PC-3 (cell line): Measurements from ENCODE around the gene NEU2. TPM values are rescaled to one million over a fixed set of nuclear protein-coding genes. Genes with fewer than 3 reads are reported as not detected.

Experiments used
- ATAC-seq: fragments of 200-7000 bp; cut with Tn5 transposase; 2 replicates; pipeline ENCODE4 v1.9.1; 2020; ENCODE audit warnings: mild to moderate bottlenecking, moderate library complexity
- BruUV-seq: library from RNA; stranded (reverse); fragments of 400-500 nt; replicated peaks from 2 replicates; lab custom pipeline; 2021; lab: Mats Ljungman, UMichigan
- CTCF ChIA-PET: fragments of 300-600 bp; sonication (Branson Sonifier 250); formaldehyde crosslinking; loops from one replicate; lab custom pipeline; 2022; ENCODE audit warnings: antibody characterized with exemption; lab: Charles Lee
- POLR2A ChIA-PET: fragments of 300-600 bp; sonication (Branson Sonifier 250); formaldehyde crosslinking; loops from one replicate; lab custom pipeline; 2022; ENCODE audit warnings: antibody characterized with exemption; ENCODE audit not compliant: unreplicated experiment; lab: Charles Lee
- DNase-seq: peaks from one replicate; pipeline ENCODE4 v3.0.0-alpha.2; 2015
- H2AFZ ChIP-seq: fragments of 300-600 bp; sonication (generic); 2 replicates; pipeline ENCODE4 v1.6.0; 2016; ENCODE audit warnings: antibody characterized with exemption, low read length
- H3F3A ChIP-seq: fragments of 300-600 bp; sonication (generic); one replicate; pipeline ENCODE4 v1.6.0; 2017; ENCODE audit warnings: antibody characterized with exemption, low read length, control low read depth, mild to moderate bottlenecking; ENCODE audit not compliant: unreplicated experiment
- H3K27ac ChIP-seq: fragments of 300-600 bp; sonication (generic); 2 replicates; pipeline ENCODE4 v1.5.1; 2016; ENCODE audit warnings: mild to moderate bottlenecking, low read length
- H3K27me3 ChIP-seq: fragments of 300-600 bp; sonication (generic); 2 replicates; pipeline ENCODE4 v1.6.1; 2016; ENCODE audit warnings: low read length, mixed read lengths
- H3K36me3 ChIP-seq: fragments of 300-600 bp; sonication (generic); 2 replicates; pipeline ENCODE4 v1.6.1; 2016; ENCODE audit warnings: low read depth, mixed run types, low read length, mixed read lengths
- H3K4me1 ChIP-seq: fragments of 300-600 bp; sonication (generic); 2 replicates; pipeline ENCODE4 v1.5.1; 2016; ENCODE audit warnings: low read length; ENCODE audit not compliant: insufficient read depth
- H3K4me2 ChIP-seq: fragments of 300-600 bp; sonication (generic); 2 replicates; pipeline ENCODE4 v1.6.0; 2016; ENCODE audit warnings: low read length
- H3K4me3 ChIP-seq: fragments of 300-600 bp; sonication (generic); 2 replicates; pipeline ENCODE4 v1.5.1; 2016; ENCODE audit warnings: mild to moderate bottlenecking, low read length, mixed read lengths
- H3K79me2 ChIP-seq: fragments of 300-600 bp; sonication (generic); 2 replicates; pipeline ENCODE4 v1.6.1; 2017; ENCODE audit warnings: low read length, mixed read lengths
- H3K9ac ChIP-seq: fragments of 300-600 bp; sonication (generic); 2 replicates; pipeline ENCODE4 v1.6.0; 2016; ENCODE audit warnings: mild to moderate bottlenecking, low read length
- H3K9me2 ChIP-seq: fragments of 300-600 bp; sonication (generic); replicated peaks from 2 replicates; pipeline ENCODE4 v1.6.1; 2016; ENCODE audit warnings: mixed run types, low read length, mixed read lengths
- H3K9me3 ChIP-seq: fragments of 300-600 bp; sonication (generic); 2 replicates; pipeline ENCODE4 v1.6.1; 2016; ENCODE audit warnings: low read length, mixed read lengths
- H4K20me1 ChIP-seq: fragments of 300-600 bp; sonication (generic); 2 replicates; pipeline ENCODE4 v1.6.1; 2016; ENCODE audit warnings: low read length, mixed read lengths
- CTCF ChIP-seq: fragments of 300-600 bp; sonication (generic); conservative IDR thresholded peaks from 2 replicates; pipeline ENCODE4 v1.5.1; 2017; ENCODE audit warnings: antibody characterized with exemption, low read depth, mild to moderate bottlenecking, low read length
- EZH2 ChIP-seq: fragments of 300-600 bp; sonication (generic); IDR thresholded peaks from one replicate; pipeline ENCODE4 v1.6.1; 2017; ENCODE audit warnings: antibody characterized with exemption, mild to moderate bottlenecking, low read length; ENCODE audit not compliant: unreplicated experiment
- EZH2phosphoT487 ChIP-seq: fragments of 300-600 bp; sonication (generic); IDR thresholded peaks from 2 replicates; pipeline ENCODE4 v1.6.1; 2018; ENCODE audit warnings: mild to moderate bottlenecking, antibody characterized with exemption, low read length, borderline replicate concordance
- intact Hi-C: fragments of 100-400 bp; cut with micrococcal nuclease; formaldehyde crosslinking; loops from 2 replicates; pipeline ENCODE4 v1.9.0; 2023
- total RNA-seq: library from RNA; depleted of rRNA; stranded (reverse); fragments of >200 nt; gene quantifications from 2 replicates; pipeline ENCODE4 v1.2.3, GENCODE V29; 2014

Gene NEU2
- total RNA-seq, 1 experiment from 2014 or later: 4.5 TPM

GRCh38 chr2:233007270-233007669, 25.2 kb upstream of the NEU2 start:
- no peak for TF ChIP-seq EZH2phosphoT487
- TF ChIP-seq EZH2: no peak
- no peak for TF ChIP-seq CTCF
- ChIA-PET POLR2A (no interaction called here), CTCF (no interaction called here)
- intact Hi-C loops: no loop called here
- Histone ChIP-seq H3K79me2 (no peaks in the 10 kb centered on the region), H3K4me1 (no peaks in the 10 kb centered on the region), H3K27ac (no peak overlapping the region), H3K9me3 (no peaks in the 10 kb centered on the region), H3K36me3 (no peaks in the 10 kb centered on the region), H3K9me2 (no peaks in the 10 kb centered on the region), H3K27me3 (no peaks in the 10 kb centered on the region), H2AFZ (no peak overlapping the region), H3K9ac (no peak overlapping the region), H3K4me3 (no peak overlapping the region), H4K20me1 (no peaks in the 10 kb centered on the region), H3K4me2 (no peak overlapping the region), H3F3A (no peaks in the 10 kb centered on the region)
- DNase-seq (no peak), ATAC-seq (no peak)
- no TSS peak for BruUV-seq

GRCh38 chr2:233007739-233008138, 24.7 kb upstream of the NEU2 start:
- Histone ChIP-seq H3K4me2 (no peak overlapping the region), H3K79me2 (no peaks in the 10 kb centered on the region), H3K9me2 (no peaks in the 10 kb centered on the region), H3K27me3 (no peaks in the 10 kb centered on the region), H3K4me1 (no peaks in the 10 kb centered on the region), H3K27ac (no peak overlapping the region), H2AFZ (no peak overlapping the region), H3K36me3 (no peaks in the 10 kb centered on the region), H3K9ac (no peak overlapping the region), H3K4me3 (no peak overlapping the region), H4K20me1 (no peaks in the 10 kb centered on the region), H3F3A (no peaks in the 10 kb centered on the region), H3K9me3 (no peaks in the 10 kb centered on the region)
- ChIA-PET CTCF (no interaction called here), POLR2A (no interaction called here)
- no TSS peak for BruUV-seq
- intact Hi-C loops: no loop called here
- ATAC-seq (no peak), DNase-seq (no peak)
- TF ChIP-seq CTCF: no peak
- no peak for TF ChIP-seq EZH2
- TF ChIP-seq EZH2phosphoT487: no peak

- no peak overlapping the region for H3K4me2 ChIP-seq
- no TSS peak for BruUV-seq
- H2AFZ ChIP-seq: no peak overlapping the region
- H3K9me3 ChIP-seq: no peaks in the 10 kb centered on the region
- no peak for DNase-seq
- H3K27ac ChIP-seq: no peak overlapping the region
- intact Hi-C loops: no loop called here
- no peaks in the 10 kb centered on the region for H3K9me2 ChIP-seq
- H3K36me3 ChIP-seq: no peaks in the 10 kb centered on the region
- H3K4me1 ChIP-seq: no peaks in the 10 kb centered on the region
- no peaks in the 10 kb centered on the region for H4K20me1 ChIP-seq
- no peaks in the 10 kb centered on the region for H3F3A ChIP-seq
- POLR2A ChIA-PET: no interaction called here
- no peaks in the 10 kb centered on the region for H3K27me3 ChIP-seq
- no peak overlapping the region for H3K9ac ChIP-seq
- no peak for ATAC-seq
- CTCF ChIA-PET: no interaction called here
- TF ChIP-seq CTCF: no peak
- TF ChIP-seq EZH2phosphoT487: no peak
- H3K4me3 ChIP-seq: no peak overlapping the region
- no peaks in the 10 kb centered on the region for H3K79me2 ChIP-seq
Measured at GRCh38 chr2:233009661-233010060, 22.8 kb upstream of the NEU2 start.
